ENCODE data around the gene COQ9.

COQ9 gene

DNA sequence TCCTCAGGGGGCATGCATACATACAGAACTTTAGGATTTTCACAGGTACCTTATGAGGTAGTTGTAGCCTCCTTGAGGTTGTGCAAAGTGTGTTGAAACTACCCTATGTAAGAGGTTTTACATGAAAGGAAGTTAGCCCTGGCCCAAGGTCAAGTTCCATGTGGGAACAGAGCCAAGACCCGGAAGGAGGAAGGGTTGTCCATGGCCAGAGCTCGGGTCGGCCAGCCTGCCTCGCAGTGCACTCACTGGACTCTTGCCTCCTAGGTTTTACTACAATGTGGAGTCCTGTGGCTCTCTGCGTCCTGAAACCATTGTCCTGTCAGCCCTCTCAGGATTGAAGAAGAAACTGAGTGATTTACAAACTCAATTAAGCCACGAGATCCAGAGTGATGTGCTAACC, 23.4 kb downstream of the COQ9 start:
- no peak overlapping the region for H2AFZ ChIP-seq (ENCODE audit: low read depth, low read length)
- H3K4me1 ChIP-seq (ENCODE audit: insufficient read depth, low read length), result no peaks in the 10 kb centered on the region
- no peak overlapping the region for H3K4me2 ChIP-seq (ENCODE audit: insufficient read depth, low read length)
- no peak overlapping the region for H3K4me3 ChIP-seq (ENCODE audit: low read depth in 1 of 2, low read length in 2 of 2)
- ATAC-seq (ENCODE audit: insufficient read depth, low read depth) (no peak), DNase-seq (no peak)
- peaks cover 6% of the 10 kb centered on the region for H4K20me1 ChIP-seq (ENCODE audit: insufficient read depth, low read length)
- H3K27ac ChIP-seq (ENCODE audit: low read length), result no peak overlapping the region
- H3K36me3 ChIP-seq (ENCODE audit: insufficient read depth, low read length), result peaks cover 73% of the 10 kb centered on the region
- no peaks in the 10 kb centered on the region for H3K9me3 ChIP-seq (ENCODE audit: insufficient read depth, low read length, severe bottlenecking)
- no peaks in the 10 kb centered on the region for H3K27me3 ChIP-seq (ENCODE audit: insufficient read depth, low read length, poor library complexity)
- H3K79me2 ChIP-seq (ENCODE audit: insufficient read depth, low read length), result no peaks in the 10 kb centered on the region
- H3K9ac ChIP-seq (ENCODE audit: low read depth, low read length), result no peak overlapping the region
- no peak for TF ChIP-seq EZH2 (IDR thresholded peaks at IDR 0.05; ENCODE audit: borderline replicate concordance, low read depth, low read length, severe bottlenecking)
- TF ChIP-seq, protein P1, sequence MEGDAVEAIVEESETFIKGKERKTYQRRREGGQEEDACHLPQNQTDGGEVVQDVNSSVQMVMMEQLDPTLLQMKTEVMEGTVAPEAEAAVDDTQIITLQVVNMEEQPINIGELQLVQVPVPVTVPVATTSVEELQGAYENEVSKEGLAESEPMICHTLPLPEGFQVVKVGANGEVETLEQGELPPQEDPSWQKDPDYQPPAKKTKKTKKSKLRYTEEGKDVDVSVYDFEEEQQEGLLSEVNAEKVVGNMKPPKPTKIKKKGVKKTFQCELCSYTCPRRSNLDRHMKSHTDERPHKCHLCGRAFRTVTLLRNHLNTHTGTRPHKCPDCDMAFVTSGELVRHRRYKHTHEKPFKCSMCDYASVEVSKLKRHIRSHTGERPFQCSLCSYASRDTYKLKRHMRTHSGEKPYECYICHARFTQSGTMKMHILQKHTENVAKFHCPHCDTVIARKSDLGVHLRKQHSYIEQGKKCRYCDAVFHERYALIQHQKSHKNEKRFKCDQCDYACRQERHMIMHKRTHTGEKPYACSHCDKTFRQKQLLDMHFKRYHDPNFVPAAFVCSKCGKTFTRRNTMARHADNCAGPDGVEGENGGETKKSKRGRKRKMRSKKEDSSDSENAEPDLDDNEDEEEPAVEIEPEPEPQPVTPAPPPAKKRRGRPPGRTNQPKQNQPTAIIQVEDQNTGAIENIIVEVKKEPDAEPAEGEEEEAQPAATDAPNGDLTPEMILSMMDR (IDR thresholded peaks at IDR 0.05; ENCODE audit: borderline replicate concordance, extremely low read depth, low read length, poor library complexity, severe bottlenecking), result no peak

DNA sequence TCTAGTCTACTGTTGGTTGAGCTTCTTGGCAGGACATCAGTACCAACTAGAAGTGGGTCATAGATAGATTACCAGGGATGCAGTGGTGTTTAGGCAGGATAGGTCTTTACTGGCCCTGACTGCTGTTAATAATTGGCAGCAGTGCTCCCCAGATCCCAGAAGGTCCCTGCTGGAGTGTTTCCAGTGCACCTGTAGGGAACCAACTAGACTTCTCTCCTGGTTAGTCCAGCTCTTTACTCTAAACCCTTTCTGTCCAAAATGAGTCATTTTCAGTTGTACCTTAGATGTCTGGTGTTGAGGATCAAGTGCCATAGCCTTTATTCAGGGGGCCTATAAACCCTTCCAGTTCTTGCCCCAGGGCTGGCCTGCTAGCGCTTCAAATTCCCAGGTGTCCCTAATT, 23.9 kb downstream of the COQ9 start:
- H3K4me2 ChIP-seq (ENCODE audit: insufficient read depth, low read length), result no peak overlapping the region
- no peak overlapping the region for H3K4me3 ChIP-seq (ENCODE audit: low read depth in 1 of 2, low read length in 2 of 2)
- H3K9me3 ChIP-seq (ENCODE audit: insufficient read depth, low read length, severe bottlenecking), result no peaks in the 10 kb centered on the region
- no peak overlapping the region for H3K9ac ChIP-seq (ENCODE audit: low read depth, low read length)
- TF ChIP-seq EZH2 (IDR thresholded peaks at IDR 0.05; ENCODE audit: borderline replicate concordance, low read depth, low read length, severe bottlenecking), result no peak
- TF ChIP-seq, protein P1 (IDR thresholded peaks at IDR 0.05; ENCODE audit: borderline replicate concordance, extremely low read depth, low read length, poor library complexity, severe bottlenecking), result no peak
- peaks cover 68% of the 10 kb centered on the region for H3K36me3 ChIP-seq (ENCODE audit: insufficient read depth, low read length)
- ATAC-seq (ENCODE audit: insufficient read depth, low read depth), result no peak
- no peak overlapping the region for H3K27ac ChIP-seq (ENCODE audit: low read length)
- DNase-seq, result no peak
- no peak overlapping the region for H2AFZ ChIP-seq (ENCODE audit: low read depth, low read length)
- H3K4me1 ChIP-seq (ENCODE audit: insufficient read depth, low read length), result no peaks in the 10 kb centered on the region
- no peaks in the 10 kb centered on the region for H3K27me3 ChIP-seq (ENCODE audit: insufficient read depth, low read length, poor library complexity)
- H4K20me1 ChIP-seq (ENCODE audit: insufficient read depth, low read length), result peaks cover 6% of the 10 kb centered on the region
- H3K79me2 ChIP-seq (ENCODE audit: insufficient read depth, low read length), result no peaks in the 10 kb centered on the region

DNA sequence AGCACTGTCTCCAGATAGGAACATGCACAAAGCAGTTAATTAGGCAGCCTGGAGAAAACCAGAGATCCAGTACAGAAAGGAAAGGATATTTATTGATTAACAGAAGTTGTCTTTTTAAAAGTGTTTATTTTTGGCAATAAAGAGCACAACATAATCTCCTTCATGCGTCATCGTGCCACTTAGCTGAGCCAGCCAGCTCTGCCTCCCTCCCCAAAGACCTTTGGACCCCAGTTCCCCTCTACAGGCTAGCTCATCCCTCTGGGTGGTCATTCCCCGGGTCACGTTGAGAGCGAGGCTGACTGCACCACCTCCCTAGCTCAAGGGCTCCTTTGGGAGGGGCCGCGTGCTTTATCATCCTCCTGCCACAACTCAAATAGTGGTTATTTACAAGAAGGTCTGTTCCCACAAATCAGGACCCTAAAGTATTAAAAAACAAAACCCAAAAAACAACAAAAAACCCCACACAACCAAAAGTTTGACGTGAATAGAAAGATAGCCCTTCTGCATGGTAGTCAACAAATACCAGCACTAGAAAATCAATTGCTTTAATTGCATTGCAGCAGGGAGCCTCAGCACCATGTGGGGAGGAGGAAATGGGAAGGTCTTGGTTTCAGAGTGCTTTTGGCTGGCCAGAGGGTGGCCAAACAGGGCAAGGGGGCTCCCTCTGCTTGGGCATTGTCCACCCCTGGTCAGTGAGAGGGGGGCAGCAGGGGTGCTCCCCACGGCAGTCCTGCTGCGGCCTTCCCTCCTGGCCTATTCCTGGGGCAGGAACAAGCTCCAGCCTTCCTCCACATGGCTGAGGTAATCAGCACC, 24.8 kb downstream of the COQ9 start:
- H3K4me2 ChIP-seq (ENCODE audit: insufficient read depth, low read length), result no peak overlapping the region

More for the DNA sequence above, 24.8 kb downstream of the COQ9 start:
- H3K4me3 ChIP-seq (ENCODE audit: low read depth in 1 of 2, low read length in 2 of 2), result no peak overlapping the region
- no peak for TF ChIP-seq EZH2 (IDR thresholded peaks at IDR 0.05; ENCODE audit: borderline replicate concordance, low read depth, low read length, severe bottlenecking)
- TF ChIP-seq, protein P1 (IDR thresholded peaks at IDR 0.05; ENCODE audit: borderline replicate concordance, extremely low read depth, low read length, poor library complexity, severe bottlenecking), result no peak
- no peaks in the 10 kb centered on the region for H3K9me3 ChIP-seq (ENCODE audit: insufficient read depth, low read length, severe bottlenecking)
- H4K20me1 ChIP-seq (ENCODE audit: insufficient read depth, low read length), result peaks cover 6% of the 10 kb centered on the region
- no peak for ATAC-seq (ENCODE audit: insufficient read depth, low read depth)
- no peak overlapping the region for H3K27ac ChIP-seq (ENCODE audit: low read length)
- no peak overlapping the region for H3K9ac ChIP-seq (ENCODE audit: low read depth, low read length)
- DNase-seq, result no peak
- peaks cover 60% of the 10 kb centered on the region for H3K36me3 ChIP-seq (ENCODE audit: insufficient read depth, low read length)
- H2AFZ ChIP-seq (ENCODE audit: low read depth, low read length), result no peak overlapping the region
- H3K79me2 ChIP-seq (ENCODE audit: insufficient read depth, low read length), result no peaks in the 10 kb centered on the region
- H3K27me3 ChIP-seq (ENCODE audit: insufficient read depth, low read length, poor library complexity), result no peaks in the 10 kb centered on the region
- no peaks in the 10 kb centered on the region for H3K4me1 ChIP-seq (ENCODE audit: insufficient read depth, low read length)

Measured in DND-41 (cell line).